Stimulated activated CD8-positive, alpha-beta memory T cell treated with anti-CD3 and anti-CD28 coated beads, Interleukin-4, amount 100 ng/mL, for 24 hours (primary cell): Measurements from ENCODE around the gene VWA8.

ENCODE experiments used
- DNase-seq: peaks from one replicate; pipeline ENCODE4 v3.0.0-alpha.2; 2020; ENCODE audit warnings: low read depth

The VWA8 gene

DNA sequence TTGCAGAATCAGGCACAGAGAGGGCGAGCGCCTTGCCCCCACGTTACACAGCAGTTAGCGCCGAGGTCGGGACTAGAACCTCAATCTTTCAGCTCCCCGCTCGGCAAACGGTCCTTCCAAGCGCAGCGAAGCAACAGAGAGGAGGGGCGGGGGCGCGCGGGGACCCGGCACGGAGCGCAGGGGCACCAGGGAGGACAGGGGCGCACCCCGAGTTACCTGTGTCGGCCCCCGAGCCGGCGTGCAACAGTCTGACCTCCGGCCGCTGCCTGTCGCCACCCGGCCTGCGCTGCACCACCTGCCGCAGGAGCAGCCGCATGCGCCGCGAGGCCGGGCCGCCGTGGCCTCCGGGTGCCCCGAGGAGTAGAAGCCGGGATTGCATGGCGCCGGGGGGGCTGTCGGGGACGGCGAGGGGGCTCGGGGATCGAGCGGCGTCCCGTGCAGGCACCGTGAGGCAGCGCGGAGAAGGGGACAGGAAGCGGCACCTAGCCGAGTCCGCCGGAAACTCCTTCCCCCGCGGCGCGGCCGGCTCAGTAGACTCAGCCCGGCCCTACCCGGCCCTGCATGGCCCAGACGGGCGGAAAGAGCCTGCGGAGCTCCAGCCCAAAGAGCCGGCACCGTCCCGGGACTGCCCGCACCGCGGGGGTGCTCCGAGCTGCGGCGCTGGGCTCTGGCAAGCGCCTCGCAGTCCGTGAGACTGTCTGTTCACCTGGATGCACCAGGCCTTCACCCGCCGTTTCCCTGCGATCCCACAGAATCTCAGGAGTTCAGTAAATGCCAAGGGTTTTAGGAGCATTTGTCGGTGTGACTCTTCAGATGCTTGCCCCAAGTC lies at the start of gene VWA8:
VWA8 (minus strand) TSS at position 473 of the 829 bp plus-strand sequence; CDS start at position 379, 94 bp downstream.
- peak; percentile 79 for DNase-seq

DNA sequence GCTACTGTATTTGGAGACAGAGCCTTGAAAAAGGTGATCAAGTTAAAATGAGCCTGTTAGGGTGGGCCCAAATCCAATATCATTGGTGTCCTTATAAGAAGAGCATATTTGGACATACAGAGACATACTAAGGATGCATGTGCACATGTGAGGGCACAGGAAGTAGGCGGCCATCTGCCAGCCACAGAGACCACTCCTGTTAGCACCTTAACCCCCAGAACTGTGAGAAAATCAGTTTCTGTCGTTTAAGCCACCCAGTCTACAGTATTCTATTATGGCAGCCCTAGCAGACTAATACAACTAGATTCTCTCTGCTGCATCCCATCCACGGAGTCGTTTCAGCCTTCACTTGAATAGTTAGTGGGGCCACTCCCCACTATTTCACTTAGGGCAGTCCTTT lies 48.1 kb upstream of the VWA8 start:
- no peak for DNase-seq

- no peak for DNase-seq
These were observed 46.9 kb upstream of the VWA8 start for GRCh38 chr13:42007844-42008243.

GRCh38 chr13:42002066-42002465 lies 41.2 kb upstream of the VWA8 start:
- DNase-seq: no peak

GRCh38 chr13:42001580-42001979 lies 40.7 kb upstream of the VWA8 start:
- no peak for DNase-seq

- DNase-seq: no peak
These were observed 39.9 kb upstream of the VWA8 start for GRCh38 chr13:42000846-42001245.

DNA sequence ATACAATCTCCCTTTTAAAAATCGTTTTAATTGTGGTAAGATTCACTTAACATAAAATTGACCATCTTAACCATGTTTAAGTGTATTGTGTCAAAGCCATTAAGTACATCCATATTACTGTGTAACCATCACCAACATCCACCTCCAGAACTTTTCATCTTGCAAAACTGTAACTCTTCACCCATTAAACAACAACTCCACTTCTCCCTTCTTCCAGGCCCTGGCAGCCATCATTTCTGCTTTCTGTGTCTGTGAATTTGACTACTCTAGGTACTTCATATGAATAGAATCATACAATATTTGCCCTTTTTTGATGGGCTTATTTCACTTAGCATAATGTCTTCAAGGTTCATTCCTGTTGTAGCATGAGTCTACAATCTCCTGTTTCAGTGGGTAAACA lies 36.5 kb upstream of the VWA8 start:
- no peak for DNase-seq

DNA sequence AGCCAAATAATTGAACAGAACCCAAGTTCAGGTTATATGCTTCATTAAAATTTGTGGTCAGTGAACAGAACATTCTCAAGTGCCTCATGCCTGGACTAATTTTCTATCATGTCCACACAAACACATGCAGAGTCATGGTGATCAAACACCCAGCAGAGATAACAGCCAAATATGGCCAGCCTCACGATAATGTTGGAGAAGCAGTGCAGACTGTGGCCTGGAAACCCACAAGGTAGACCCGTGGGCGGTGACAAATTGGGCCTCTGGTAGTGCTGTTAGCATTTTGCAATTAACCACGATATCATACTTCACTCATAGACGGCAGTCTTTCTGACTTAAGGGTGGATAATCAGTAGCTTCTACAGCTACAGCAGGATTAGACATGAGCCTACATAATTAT lies 35.0 kb upstream of the VWA8 start:
- peak; percentile 38 for DNase-seq

DNA sequence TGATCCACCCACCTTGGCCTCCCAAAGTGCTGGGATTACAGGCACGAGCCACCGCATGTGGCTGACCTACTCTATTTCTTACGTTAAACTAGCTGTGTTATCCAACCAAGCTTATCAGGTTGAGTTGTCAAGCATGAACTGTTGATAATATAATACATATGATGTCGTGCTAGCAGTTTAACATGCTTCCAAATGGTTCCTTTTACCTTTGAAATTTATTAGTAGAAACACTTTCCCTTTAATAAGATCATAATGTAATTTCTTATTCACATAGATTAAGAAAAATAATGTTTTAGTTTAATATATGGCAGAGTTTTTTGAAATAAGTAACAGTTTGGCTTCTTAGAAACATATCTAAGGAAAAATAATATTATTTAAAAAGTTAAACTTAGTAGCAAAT lies 34.4 kb upstream of the VWA8 start:
- no peak for DNase-seq

- no peak for DNase-seq
These were observed 33.8 kb upstream of the VWA8 start for GRCh38 chr13:41994696-41995095.

GRCh38 chr13:41991936-41992335 lies 31.0 kb upstream of the VWA8 start:
- no peak for DNase-seq

DNA sequence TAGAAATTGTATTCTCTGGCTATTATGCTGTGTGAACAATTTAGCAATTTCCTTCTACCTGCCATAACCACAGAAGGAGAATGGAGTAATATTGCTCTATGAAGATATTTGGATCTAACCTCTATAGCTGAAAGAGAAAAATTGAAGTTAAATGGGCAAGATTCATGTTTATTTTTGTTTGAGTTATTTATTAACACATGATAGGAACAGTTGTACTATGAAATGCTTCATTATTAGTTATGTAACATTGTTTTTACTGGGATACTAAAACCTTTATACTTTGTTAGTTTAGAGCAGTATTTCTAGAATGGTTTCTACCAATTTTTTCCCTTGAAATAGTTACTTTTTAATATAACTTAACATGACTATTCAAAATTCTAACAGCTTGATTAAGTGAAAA lies 27.3 kb upstream of the VWA8 start:
- DNase-seq: no peak

DNA sequence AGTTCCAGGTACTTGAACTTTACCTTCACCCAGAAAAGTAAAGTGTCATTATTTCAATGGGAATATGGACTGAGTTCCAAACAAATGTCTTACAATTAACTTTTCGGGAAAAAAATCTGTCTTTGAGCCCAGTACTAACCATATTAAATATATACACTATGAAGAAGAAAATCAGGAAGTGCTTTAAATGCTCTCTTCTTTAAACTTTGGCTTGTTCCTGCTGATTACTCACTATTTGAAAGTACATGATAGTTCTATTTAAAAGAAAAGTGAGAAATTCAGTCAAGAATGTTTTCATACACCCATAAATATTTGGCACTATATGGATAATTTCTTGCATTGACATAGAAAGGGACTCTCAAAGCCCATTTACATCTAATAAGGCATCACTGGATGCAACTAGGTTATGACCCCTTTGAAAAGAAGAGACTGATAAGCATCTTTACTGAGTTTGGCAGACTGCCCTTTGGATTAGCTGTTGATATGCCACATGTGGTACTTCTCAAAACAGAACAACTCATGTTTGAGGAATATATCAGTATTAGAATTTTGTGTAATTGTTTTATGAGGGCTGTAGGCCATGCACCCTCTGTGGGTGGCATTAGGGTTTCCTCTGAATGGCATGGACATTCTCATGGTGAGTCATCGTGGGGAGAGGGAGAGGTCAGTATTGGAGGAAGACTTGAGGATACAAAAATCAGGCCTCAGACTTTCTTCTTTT lies 25.0 kb upstream of the VWA8 start:
- DNase-seq: no peak

DNA sequence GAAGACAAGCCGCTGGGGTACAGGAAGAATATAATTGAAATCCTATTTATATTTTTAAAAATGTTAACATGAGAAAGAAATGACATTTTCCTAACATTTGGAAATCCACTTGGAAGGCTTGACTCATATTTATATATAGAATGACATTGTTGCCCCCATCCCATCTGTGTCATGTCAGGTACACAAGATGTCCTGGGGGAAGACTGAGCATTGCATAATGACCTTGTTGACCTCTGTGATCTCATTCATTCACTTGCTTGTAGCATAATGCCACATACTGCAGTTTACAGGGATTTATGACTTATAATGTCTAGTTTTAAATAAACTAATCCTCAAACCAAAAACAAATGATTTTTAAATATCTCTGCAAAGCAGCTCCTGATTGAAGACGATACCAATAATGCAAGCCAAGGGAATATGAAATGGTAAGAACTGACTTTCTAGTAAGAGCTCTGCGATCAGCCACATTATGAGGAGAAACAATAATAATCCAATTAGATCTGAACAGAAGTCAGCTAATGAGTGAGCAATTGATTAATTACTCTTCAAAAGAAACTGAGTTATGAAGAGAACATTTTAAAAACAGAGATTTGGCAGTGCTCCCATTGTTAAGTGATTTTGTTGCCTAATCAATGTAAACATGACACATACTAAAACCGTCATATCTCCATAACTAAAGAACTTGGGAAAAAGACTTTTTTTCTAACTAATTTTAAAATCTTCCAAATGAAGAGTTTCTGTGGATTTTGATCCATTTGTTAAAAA lies 21.2 kb upstream of the VWA8 start:
- no peak for DNase-seq

DNA sequence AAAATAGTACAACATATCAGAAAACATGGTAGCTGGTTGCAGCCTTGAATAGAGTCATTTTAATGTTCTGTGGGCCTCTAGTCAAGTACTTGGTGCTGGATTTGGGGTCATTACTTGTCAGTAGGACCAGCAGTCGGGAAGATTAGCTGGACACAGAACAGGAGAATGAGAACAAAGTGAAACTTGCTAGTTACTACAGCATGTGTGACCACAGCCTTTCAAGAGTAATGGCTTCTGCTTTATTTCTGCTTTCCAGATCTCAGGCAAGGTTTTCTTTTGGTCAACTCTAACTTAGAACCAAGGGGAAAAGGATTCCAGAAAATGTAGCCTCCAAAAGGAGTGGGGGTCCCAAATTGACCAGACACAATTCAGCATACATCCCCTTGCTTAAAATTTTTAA lies 17.1 kb upstream of the VWA8 start:
- DNase-seq: no peak

DNA sequence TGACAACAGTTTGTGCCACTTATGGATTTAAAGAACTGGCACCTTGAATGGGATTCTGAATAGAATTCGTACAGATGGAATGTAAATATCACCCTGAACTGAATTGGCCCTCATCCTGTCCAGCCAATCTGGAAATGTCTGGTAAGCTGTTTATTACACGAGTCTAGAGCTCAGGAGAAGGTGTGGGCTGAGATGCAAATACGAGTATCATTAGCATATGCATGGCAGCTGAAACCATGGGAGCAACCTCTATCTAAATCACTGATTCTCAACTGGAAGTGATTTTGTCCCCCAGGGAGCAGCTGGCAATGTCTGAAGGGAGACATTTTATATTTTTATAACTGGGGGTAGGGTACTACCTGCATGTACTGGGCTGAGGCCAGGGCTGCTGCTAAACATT lies 15.6 kb upstream of the VWA8 start:
- DNase-seq: no peak

DNA sequence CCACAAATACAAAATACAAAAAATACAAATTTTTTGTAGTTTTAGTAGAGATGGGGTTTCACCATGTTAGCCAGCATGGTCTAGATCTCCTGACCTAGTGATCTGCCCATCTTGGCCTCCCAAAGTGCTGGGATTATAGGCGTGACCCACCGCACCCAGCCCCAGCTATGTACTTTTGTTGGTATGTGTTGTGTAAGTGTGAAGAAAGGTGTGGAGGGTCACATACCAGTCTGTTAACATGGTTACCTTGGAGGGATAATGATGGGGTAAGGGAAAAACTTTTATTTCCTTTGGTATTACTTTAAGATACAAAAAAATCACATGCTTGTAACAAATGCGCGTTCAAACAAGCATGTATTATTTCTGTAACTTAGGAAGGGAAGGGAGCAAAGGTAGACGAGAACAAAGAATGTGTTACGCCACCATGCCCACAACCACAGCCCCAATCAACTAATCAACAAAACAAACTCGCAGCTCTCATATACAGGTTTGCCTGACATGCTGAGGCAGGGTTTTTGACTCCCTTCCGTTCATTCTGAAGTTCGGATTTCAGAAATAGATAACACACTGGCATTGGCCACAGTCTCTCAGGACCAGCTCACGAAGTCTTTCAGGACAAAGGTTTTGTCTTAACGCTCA lies 13.5 kb upstream of the VWA8 start:
- no peak for DNase-seq

DNA sequence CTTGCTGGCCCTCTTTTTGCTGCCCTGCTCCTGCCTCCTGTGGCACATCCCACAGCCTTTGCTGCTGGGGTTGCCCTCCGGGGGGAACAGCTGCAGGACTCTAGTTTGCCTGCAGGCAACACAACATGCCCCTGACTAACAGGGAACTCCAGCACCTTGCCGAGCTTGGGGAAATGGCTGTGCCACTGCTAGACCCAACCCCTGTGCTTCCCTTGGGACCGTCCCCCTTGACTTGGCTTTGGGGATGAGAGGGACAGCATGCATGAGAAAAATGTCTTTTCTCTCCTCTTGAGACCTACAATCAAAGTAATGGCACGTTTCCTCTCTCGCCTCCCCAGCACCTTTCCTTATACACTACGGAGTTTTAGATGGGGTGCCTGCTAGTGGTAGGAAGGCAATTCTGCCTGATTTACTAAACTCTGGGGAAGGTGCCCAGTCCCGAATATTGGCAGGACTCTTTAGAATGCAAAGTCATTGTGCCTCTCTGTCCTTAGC lies 12.4 kb upstream of the VWA8 start:
- no peak for DNase-seq

DNA sequence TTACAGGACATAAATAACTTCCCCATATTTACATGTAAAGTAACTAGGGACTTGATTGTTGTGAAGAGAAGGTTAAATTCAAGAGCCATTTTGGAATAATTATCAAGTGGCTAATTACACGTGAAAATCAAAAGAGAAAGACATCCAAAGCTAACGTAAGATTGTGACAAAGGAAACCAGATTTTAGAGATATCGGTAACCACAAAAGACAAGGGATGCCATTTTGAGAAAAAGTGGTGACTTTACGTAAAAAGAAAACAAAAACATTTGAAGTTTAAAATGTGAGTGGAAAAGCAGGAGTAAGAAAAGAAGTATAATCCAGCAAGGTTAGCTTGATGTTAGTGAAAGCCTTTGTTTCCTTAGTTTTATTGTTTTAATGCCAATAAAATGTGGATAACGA lies 10.9 kb upstream of the VWA8 start:
- DNase-seq: no peak

- DNase-seq: no peak
These were observed 10.0 kb upstream of the VWA8 start for GRCh38 chr13:41970918-41971317.

- no peak for DNase-seq
These were observed 9.1 kb upstream of the VWA8 start for GRCh38 chr13:41970022-41970421.

DNA sequence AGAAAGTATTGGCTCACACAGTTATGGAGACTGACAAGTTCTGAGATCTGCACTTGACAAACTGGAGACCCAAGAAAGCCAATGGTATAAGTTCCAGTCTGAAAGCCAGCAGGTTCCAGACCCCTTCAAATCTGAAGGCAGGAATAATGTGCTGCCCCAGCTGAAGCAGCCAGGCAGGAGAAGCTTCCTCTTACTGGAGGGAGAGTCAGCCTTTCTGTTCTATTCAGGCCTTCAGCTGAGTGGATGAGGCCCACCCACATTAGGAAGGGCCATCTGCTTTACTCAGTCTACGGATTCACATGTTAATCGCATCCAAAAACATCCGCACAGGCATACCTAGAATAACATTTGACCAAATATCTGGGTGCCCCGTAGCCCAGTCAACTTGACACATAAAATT lies 8.2 kb upstream of the VWA8 start:
- no peak for DNase-seq
